Ascending aorta (tissue), 2 donors: ENCODE results near the gene TBC1D2. TPM values are rescaled to one million over a fixed set of nuclear protein-coding genes. Genes with fewer than 3 reads are reported as not detected.

ENCODE experiments used
- DNase-seq, 2 donors: peaks; one replicate each; pipeline ENCODE4 v3.0.0-alpha.2; 2019; ENCODE audit warnings: low spot score in 2 of 2
- H3K27ac ChIP-seq, 2 donors: fragments of 200-600 bp; sonication (generic); one replicate each; pipeline ENCODE4 v1.5.1; 2016 to 2017; ENCODE audit warnings: mild to moderate bottlenecking in 1 of 2
- H3K27me3 ChIP-seq: fragments of 200-600 bp; sonication (generic); one replicate; pipeline ENCODE4 v1.5.1; 2017
- H3K36me3 ChIP-seq, 2 donors: fragments of 200-600 bp; sonication (generic); one replicate each; pipeline ENCODE4 v1.5.1; 2016
- H3K4me1 ChIP-seq, 2 donors: fragments of 200-600 bp; sonication (generic); one replicate each; pipeline ENCODE4 v1.5.1; 2016 to 2017; ENCODE audit warnings: mild to moderate bottlenecking in 1 of 2
- H3K4me3 ChIP-seq, 2 donors: fragments of 200-600 bp; sonication (generic); one replicate each; pipeline ENCODE4 v1.5.1; 2016 to 2017; ENCODE audit warnings: mild to moderate bottlenecking in 1 of 2
- H3K9me3 ChIP-seq, 2 donors: fragments of 200-600 bp; sonication (generic); one replicate each; pipeline ENCODE4 v1.5.1; 2016
- intact Hi-C: fragments of 100-400 bp; cut with DNase I; formaldehyde crosslinking; loops from one replicate; pipeline ENCODE4 v1.15.1; 2023
- total RNA-seq: library from RNA; depleted of rRNA; stranded (reverse); fragments of >200 nt; gene quantifications from one replicate; pipeline ENCODE4 v1.1.0, GENCODE V29; 2016
- TF ChIP-seq, protein P1 (sequence below), 3 experiments: fragments of 200-600 bp in 2 of 3; fragments of 450-650 bp in 1 of 3; sonication (generic) in 2 of 3; IDR thresholded peaks; one replicate each; pipeline ENCODE4 v1.5.1; 2016 to 2019; ENCODE audit warnings: antibody characterized with exemption in 3 of 3, mild to moderate bottlenecking in 1 of 3, moderate library complexity in 1 of 3

The TBC1D2 gene
- total RNA-seq, 1 donor from 2014 or later: 32.5 TPM

- no peak for DNase-seq
- TF ChIP-seq, protein P1, sequence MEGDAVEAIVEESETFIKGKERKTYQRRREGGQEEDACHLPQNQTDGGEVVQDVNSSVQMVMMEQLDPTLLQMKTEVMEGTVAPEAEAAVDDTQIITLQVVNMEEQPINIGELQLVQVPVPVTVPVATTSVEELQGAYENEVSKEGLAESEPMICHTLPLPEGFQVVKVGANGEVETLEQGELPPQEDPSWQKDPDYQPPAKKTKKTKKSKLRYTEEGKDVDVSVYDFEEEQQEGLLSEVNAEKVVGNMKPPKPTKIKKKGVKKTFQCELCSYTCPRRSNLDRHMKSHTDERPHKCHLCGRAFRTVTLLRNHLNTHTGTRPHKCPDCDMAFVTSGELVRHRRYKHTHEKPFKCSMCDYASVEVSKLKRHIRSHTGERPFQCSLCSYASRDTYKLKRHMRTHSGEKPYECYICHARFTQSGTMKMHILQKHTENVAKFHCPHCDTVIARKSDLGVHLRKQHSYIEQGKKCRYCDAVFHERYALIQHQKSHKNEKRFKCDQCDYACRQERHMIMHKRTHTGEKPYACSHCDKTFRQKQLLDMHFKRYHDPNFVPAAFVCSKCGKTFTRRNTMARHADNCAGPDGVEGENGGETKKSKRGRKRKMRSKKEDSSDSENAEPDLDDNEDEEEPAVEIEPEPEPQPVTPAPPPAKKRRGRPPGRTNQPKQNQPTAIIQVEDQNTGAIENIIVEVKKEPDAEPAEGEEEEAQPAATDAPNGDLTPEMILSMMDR (IDR thresholded peaks at IDR 0.05): no peak
- intact Hi-C loops: no loop called here
- Histone ChIP-seq H3K36me3 (no peaks in the 10 kb centered on the region), H3K4me3 (no peak overlapping the region), H3K27ac (no peak overlapping the region), H3K4me1 (no peaks in the 10 kb centered on the region), H3K27me3 (no peaks in the 10 kb centered on the region), H3K9me3 (no peaks in the 10 kb centered on the region)
These were observed 71.1 kb downstream of the TBC1D2 start for GRCh38 chr9:98184326-98184725.

- DNase-seq: no peak
- no peak overlapping the region for H3K4me3 ChIP-seq
- no peaks in the 10 kb centered on the region for H3K36me3 ChIP-seq
- no peaks in the 10 kb centered on the region for H3K4me1 ChIP-seq
- intact Hi-C loops: no loop called here
- no peaks in the 10 kb centered on the region for H3K9me3 ChIP-seq
- TF ChIP-seq, protein P1 (IDR thresholded peaks at IDR 0.05): no peak
- no peaks in the 10 kb centered on the region for H3K27me3 ChIP-seq
- H3K27ac ChIP-seq: no peak overlapping the region
These were observed 72.4 kb downstream of the TBC1D2 start for GRCh38 chr9:98182889-98183599.

DNA sequence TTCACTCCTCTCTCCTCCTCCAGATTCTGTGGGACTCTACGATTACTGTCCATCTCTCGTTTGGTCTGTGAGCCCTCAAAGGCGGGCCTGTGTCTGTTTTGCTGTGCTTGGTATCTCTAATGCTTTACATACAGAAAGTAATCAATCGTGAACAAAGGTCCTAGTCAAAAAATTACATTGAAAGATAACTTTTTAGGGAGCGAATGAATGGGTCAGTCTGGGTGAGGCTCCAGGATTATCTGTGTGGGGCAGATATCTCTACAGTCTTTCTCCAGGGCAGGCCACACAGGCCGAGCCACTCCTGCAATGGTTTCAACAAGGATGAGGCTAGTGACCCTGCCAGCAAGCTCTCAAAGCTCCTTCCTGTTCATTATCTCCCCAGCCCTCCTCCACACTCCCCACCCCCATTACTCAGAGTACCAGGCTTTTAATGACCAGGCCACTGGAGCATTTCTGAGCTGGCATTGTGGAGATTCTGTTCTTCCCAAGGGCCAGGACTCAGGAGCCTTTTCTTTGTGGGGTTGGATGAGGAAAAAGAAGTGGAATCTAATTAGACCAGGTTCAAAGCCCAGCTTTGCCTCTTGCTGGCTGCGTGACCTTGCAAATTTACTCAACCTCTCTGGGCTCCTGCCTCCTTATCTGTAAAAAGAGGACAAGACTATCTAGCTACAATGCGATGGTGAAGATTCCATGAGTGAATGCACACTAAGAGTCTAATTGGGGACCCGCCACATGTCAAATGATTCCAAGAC, 73.2 kb downstream of the TBC1D2 start:
- intact Hi-C loops: no loop called here
- Histone ChIP-seq H3K27me3 (no peaks in the 10 kb centered on the region), H3K4me1 (no peaks in the 10 kb centered on the region), H3K36me3 (no peaks in the 10 kb centered on the region), H3K27ac (no peak overlapping the region), H3K4me3 (no peak overlapping the region), H3K9me3 (no peaks in the 10 kb centered on the region)
- no peak for DNase-seq
- TF ChIP-seq, protein P1 (IDR thresholded peaks at IDR 0.05): no peak

GRCh38 chr9:98181746-98182068, 73.7 kb downstream of the TBC1D2 start:
- H3K27me3 ChIP-seq: no peaks in the 10 kb centered on the region
- H3K4me3 ChIP-seq: no peak overlapping the region
- TF ChIP-seq, protein P1 (IDR thresholded peaks at IDR 0.05): no peak
- no peak overlapping the region for H3K27ac ChIP-seq
- no peaks in the 10 kb centered on the region for H3K4me1 ChIP-seq
- H3K36me3 ChIP-seq: no peaks in the 10 kb centered on the region
- no peak for DNase-seq
- intact Hi-C loops: no loop called here
- no peaks in the 10 kb centered on the region for H3K9me3 ChIP-seq

GRCh38 chr9:98180996-98181395, 74.5 kb downstream of the TBC1D2 start:
- Histone ChIP-seq H3K27me3 (no peaks in the 10 kb centered on the region), H3K36me3 (no peaks in the 10 kb centered on the region), H3K4me1 (no peaks in the 10 kb centered on the region), H3K4me3 (no peak overlapping the region), H3K27ac (no peak overlapping the region), H3K9me3 (no peaks in the 10 kb centered on the region)
- intact Hi-C loops: no loop called here
- TF ChIP-seq, protein P1 (IDR thresholded peaks at IDR 0.05): no peak
- no peak for DNase-seq
